ENCODE data around the gene NDST3.

DNA sequence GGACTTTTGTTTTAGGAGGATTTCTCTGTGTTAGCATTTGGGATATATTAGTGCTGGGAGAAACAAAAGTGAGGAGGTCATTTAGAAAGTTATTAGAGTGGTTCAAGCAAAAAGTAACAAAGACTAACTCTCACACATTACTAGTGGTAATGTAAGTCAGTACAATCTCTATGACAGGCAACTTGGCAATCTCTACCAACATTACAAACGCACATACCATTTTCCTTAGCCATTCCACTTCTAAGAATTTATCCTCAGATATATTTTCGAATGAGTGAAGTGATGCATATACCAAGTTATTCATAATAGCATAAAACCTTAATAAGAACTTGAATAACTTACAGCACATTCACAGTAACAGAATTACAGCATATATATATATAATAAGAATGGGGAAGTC lies 172.3 kb downstream of the NDST3 start:
- TF ChIP-seq, protein P1, sequence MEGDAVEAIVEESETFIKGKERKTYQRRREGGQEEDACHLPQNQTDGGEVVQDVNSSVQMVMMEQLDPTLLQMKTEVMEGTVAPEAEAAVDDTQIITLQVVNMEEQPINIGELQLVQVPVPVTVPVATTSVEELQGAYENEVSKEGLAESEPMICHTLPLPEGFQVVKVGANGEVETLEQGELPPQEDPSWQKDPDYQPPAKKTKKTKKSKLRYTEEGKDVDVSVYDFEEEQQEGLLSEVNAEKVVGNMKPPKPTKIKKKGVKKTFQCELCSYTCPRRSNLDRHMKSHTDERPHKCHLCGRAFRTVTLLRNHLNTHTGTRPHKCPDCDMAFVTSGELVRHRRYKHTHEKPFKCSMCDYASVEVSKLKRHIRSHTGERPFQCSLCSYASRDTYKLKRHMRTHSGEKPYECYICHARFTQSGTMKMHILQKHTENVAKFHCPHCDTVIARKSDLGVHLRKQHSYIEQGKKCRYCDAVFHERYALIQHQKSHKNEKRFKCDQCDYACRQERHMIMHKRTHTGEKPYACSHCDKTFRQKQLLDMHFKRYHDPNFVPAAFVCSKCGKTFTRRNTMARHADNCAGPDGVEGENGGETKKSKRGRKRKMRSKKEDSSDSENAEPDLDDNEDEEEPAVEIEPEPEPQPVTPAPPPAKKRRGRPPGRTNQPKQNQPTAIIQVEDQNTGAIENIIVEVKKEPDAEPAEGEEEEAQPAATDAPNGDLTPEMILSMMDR (conservative IDR thresholded peaks at IDR 0.05), result no peak
- no peak for TF ChIP-seq ZFX (IDR thresholded peaks at IDR 0.05)
